ENCODE results near the gene ARHGAP24. TPM values are rescaled to one million over a fixed set of nuclear protein-coding genes. Genes with fewer than 3 reads are reported as not detected.

The ARHGAP24 gene
- total RNA-seq, 2 donors from 2014 or later, result 34.0 to 42.0 TPM

- TF ChIP-seq, protein P1, sequence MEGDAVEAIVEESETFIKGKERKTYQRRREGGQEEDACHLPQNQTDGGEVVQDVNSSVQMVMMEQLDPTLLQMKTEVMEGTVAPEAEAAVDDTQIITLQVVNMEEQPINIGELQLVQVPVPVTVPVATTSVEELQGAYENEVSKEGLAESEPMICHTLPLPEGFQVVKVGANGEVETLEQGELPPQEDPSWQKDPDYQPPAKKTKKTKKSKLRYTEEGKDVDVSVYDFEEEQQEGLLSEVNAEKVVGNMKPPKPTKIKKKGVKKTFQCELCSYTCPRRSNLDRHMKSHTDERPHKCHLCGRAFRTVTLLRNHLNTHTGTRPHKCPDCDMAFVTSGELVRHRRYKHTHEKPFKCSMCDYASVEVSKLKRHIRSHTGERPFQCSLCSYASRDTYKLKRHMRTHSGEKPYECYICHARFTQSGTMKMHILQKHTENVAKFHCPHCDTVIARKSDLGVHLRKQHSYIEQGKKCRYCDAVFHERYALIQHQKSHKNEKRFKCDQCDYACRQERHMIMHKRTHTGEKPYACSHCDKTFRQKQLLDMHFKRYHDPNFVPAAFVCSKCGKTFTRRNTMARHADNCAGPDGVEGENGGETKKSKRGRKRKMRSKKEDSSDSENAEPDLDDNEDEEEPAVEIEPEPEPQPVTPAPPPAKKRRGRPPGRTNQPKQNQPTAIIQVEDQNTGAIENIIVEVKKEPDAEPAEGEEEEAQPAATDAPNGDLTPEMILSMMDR (IDR thresholded peaks at IDR 0.05), result no peak
- no peak for DNase-seq (ENCODE audit: low spot score)
- Histone ChIP-seq H3K4me3 (no peak overlapping the region), H3K36me3 (no peaks in the 10 kb centered on the region), H3K27me3 (no peaks in the 10 kb centered on the region), H3K9me3 (no peaks in the 10 kb centered on the region), H3K4me1 (peaks cover 0 to 10% of the 10 kb centered on the region in 2 donors), H3K27ac (no peak overlapping the region)
These were observed 477.6 kb downstream of the ARHGAP24 start for GRCh38 chr4:85952528-85952927.

- Histone ChIP-seq H3K36me3 (no peaks in the 10 kb centered on the region), H3K4me1 (peaks cover 0 to 10% of the 10 kb centered on the region in 2 donors)
These were observed 478.2 kb downstream of the ARHGAP24 start for GRCh38 chr4:85952972-85953650.

GRCh38 chr4:85953651-85954018, 478.7 kb downstream of the ARHGAP24 start:
- H3K27me3 ChIP-seq, result no peaks in the 10 kb centered on the region
- TF ChIP-seq, protein P1 (IDR thresholded peaks at IDR 0.05), result no peak
- H3K4me1 ChIP-seq, result peaks cover 0 to 10% of the 10 kb centered on the region in 2 donors
- DNase-seq (ENCODE audit: low spot score), result no peak
- H3K4me3 ChIP-seq, result no peak overlapping the region
- H3K9me3 ChIP-seq, result no peaks in the 10 kb centered on the region
- H3K36me3 ChIP-seq, result no peaks in the 10 kb centered on the region
- H3K27ac ChIP-seq, result no peak overlapping the region

More at GRCh38 chr4:85952972-85953650, 478.2 kb downstream of the ARHGAP24 start:
- no peak for DNase-seq (ENCODE audit: low spot score)
- TF ChIP-seq, protein P1 (IDR thresholded peaks at IDR 0.05), result no peak
- Histone ChIP-seq H3K9me3 (no peaks in the 10 kb centered on the region), H3K4me3 (no peak overlapping the region), H3K27me3 (no peaks in the 10 kb centered on the region), H3K27ac (no peak overlapping the region)

DNA sequence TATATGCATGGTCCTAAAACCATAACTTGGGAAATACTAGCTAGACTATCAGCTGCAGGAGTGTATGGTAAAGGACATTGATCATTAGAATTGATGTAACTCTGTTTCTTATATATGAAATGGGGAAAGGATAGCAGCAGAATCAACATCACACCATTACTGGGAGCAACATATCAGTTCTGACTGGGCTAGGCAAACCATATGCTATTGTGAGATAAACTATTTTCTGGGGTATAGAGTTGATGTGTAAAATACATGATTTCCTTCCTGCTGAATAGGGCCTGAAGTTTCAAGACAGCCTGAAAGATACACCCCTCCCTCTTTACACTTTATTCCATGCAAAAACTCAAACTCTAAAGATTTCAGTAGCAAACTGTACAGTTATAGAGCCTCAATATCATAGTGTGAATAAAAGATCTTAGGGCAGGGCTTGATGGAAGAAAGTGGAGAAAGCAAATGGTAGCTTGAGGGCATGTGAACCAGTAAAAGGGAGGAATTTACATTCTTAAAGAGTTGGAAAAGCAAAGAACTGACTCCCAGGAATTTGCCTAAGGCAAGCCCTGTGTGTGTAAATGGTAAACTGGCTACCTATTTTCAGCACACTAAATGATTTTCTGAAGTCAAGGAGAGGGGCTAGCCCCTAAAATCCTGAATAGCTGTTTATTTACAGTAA, 480.8 kb downstream of the ARHGAP24 start:
- no peak for DNase-seq (ENCODE audit: low spot score)
- TF ChIP-seq, protein P1 (IDR thresholded peaks at IDR 0.05), result no peak
- H3K36me3 ChIP-seq, result no peaks in the 10 kb centered on the region

GRCh38 chr4:85956293-85956945, 481.5 kb downstream of the ARHGAP24 start:
- H3K27me3 ChIP-seq, result no peaks in the 10 kb centered on the region
- H3K4me1 ChIP-seq, result peaks cover 0 to 10% of the 10 kb centered on the region in 2 donors
- no peak overlapping the region for H3K27ac ChIP-seq
- DNase-seq (ENCODE audit: low spot score), result no peak
- TF ChIP-seq, protein P1 (IDR thresholded peaks at IDR 0.05), result no peak
- no peak overlapping the region for H3K4me3 ChIP-seq
- H3K9me3 ChIP-seq, result no peaks in the 10 kb centered on the region
- H3K36me3 ChIP-seq, result no peaks in the 10 kb centered on the region

More for the DNA sequence above, 480.8 kb downstream of the ARHGAP24 start:
- Histone ChIP-seq H3K9me3 (no peaks in the 10 kb centered on the region), H3K27me3 (no peaks in the 10 kb centered on the region), H3K4me1 (peaks cover 0 to 10% of the 10 kb centered on the region in 2 donors), H3K4me3 (no peak overlapping the region), H3K27ac (no peak overlapping the region)

Data from right atrium auricular region (tissue), 2 donors.